MM.1S (cell line): ENCODE data around the gene FBXL17.

Source experiments
- DNase-seq: peaks from one replicate; pipeline ENCODE4 v3.0.0-alpha.2; 2015
- H2AFZ ChIP-seq: fragments of 300-600 bp; sonication (generic); 2 replicates; pipeline ENCODE4 v1.6.0; 2016; ENCODE audit warnings: antibody characterized with exemption, low read length
- H3F3A ChIP-seq: fragments of 300-600 bp; sonication (generic); 2 replicates; pipeline ENCODE4 v1.6.1; 2016; ENCODE audit warnings: mild to moderate bottlenecking, antibody characterized with exemption, low read length, moderate library complexity, mixed read lengths; ENCODE audit not compliant: insufficient read depth
- H3K27ac ChIP-seq: fragments of 300-600 bp; sonication (generic); 2 replicates; pipeline ENCODE4 v1.5.1; 2016; ENCODE audit warnings: mild to moderate bottlenecking, low read length
- H3K27me3 ChIP-seq: fragments of 300-600 bp; sonication (generic); replicated peaks from 2 replicates; pipeline ENCODE4 v1.6.0; 2016; ENCODE audit warnings: low read length; ENCODE audit not compliant: insufficient read depth
- H3K36me3 ChIP-seq: fragments of 300-600 bp; sonication (generic); replicated peaks from 2 replicates; pipeline ENCODE4 v1.6.1; 2016; ENCODE audit warnings: mild to moderate bottlenecking, low read length, mixed read lengths; ENCODE audit not compliant: insufficient read depth
- H3K4me1 ChIP-seq: fragments of 300-600 bp; sonication (generic); 2 replicates; pipeline ENCODE4 v1.6.1; 2016; ENCODE audit warnings: low read length, mixed read lengths
- H3K4me2 ChIP-seq: fragments of 300-600 bp; sonication (generic); 2 replicates; pipeline ENCODE4 v1.6.0; 2016; ENCODE audit warnings: low read depth, low read length
- H3K4me3 ChIP-seq: fragments of 300-600 bp; sonication (generic); 2 replicates; pipeline ENCODE4 v1.5.1; 2016; ENCODE audit warnings: low read length, mixed read lengths
- H3K79me2 ChIP-seq: fragments of 300-600 bp; sonication (generic); 2 replicates; pipeline ENCODE4 v1.6.1; 2016; ENCODE audit warnings: mixed run types, low read length, mixed read lengths
- H3K9ac ChIP-seq: fragments of 300-600 bp; sonication (generic); 2 replicates; pipeline ENCODE4 v1.6.1; 2016; ENCODE audit warnings: low read length, mixed read lengths
- H3K9me2 ChIP-seq: fragments of 300-600 bp; sonication (generic); replicated peaks from 2 replicates; pipeline ENCODE4 v1.6.1; 2016; ENCODE audit warnings: mild to moderate bottlenecking, low read length, mixed read lengths; ENCODE audit not compliant: insufficient read depth
- H3K9me3 ChIP-seq: fragments of 300-600 bp; sonication (generic); replicated peaks from 2 replicates; pipeline ENCODE4 v1.6.1; 2016; ENCODE audit warnings: mild to moderate bottlenecking, low read length, mixed read lengths; ENCODE audit not compliant: insufficient read depth
- H4K20me1 ChIP-seq: fragments of 300-600 bp; sonication (generic); 2 replicates; pipeline ENCODE4 v1.6.1; 2016; ENCODE audit warnings: mild to moderate bottlenecking, low read length, moderate library complexity, mixed read lengths; ENCODE audit not compliant: insufficient read depth
- CTCF ChIP-seq: fragments of 300-600 bp; sonication (generic); IDR thresholded peaks from 2 replicates; pipeline ENCODE4 v1.5.1; 2016; ENCODE audit warnings: antibody characterized with exemption, low read length, mixed read lengths
- EZH2 ChIP-seq: fragments of 300-600 bp; sonication (generic); optimal IDR thresholded peaks from 2 replicates; pipeline ENCODE3; 2017; ENCODE audit warnings: low read depth, mild to moderate bottlenecking, antibody characterized with exemption, low read length, mixed read lengths
- EZH2phosphoT487 ChIP-seq: fragments of 300-600 bp; sonication (generic); IDR thresholded peaks from 2 replicates; pipeline ENCODE4 v1.6.1; 2018; ENCODE audit warnings: antibody characterized with exemption, low read length

FBXL17 gene

GRCh38 chr5:108259306-108259705, 122.6 kb downstream of the FBXL17 start:
- H3F3A ChIP-seq: no peaks in the 10 kb centered on the region
- no peak overlapping the region for H3K4me2 ChIP-seq
- no peaks in the 10 kb centered on the region for H3K79me2 ChIP-seq
- no peaks in the 10 kb centered on the region for H3K9me2 ChIP-seq
- DNase-seq: no peak
- no peak overlapping the region for H3K4me3 ChIP-seq
- H2AFZ ChIP-seq: no peak overlapping the region
- H3K27me3 ChIP-seq: no peaks in the 10 kb centered on the region
- TF ChIP-seq EZH2 (no peak), EZH2phosphoT487 (no peak), CTCF (no peak)
- H3K27ac ChIP-seq: no peak overlapping the region
- no peaks in the 10 kb centered on the region for H3K4me1 ChIP-seq
- no peaks in the 10 kb centered on the region for H4K20me1 ChIP-seq
- H3K9me3 ChIP-seq: no peaks in the 10 kb centered on the region
- no peaks in the 10 kb centered on the region for H3K36me3 ChIP-seq
- no peak overlapping the region for H3K9ac ChIP-seq

- Histone ChIP-seq H3K9me2 (no peaks in the 10 kb centered on the region), H3K4me2 (no peak overlapping the region), H3K4me3 (no peak overlapping the region), H3F3A (no peaks in the 10 kb centered on the region), H3K9ac (no peak overlapping the region), H3K36me3 (no peaks in the 10 kb centered on the region), H2AFZ (no peak overlapping the region), H4K20me1 (no peaks in the 10 kb centered on the region), H3K27ac (no peak overlapping the region), H3K79me2 (no peaks in the 10 kb centered on the region), H3K4me1 (no peaks in the 10 kb centered on the region), H3K9me3 (no peaks in the 10 kb centered on the region), H3K27me3 (no peaks in the 10 kb centered on the region)
- DNase-seq: no peak
- TF ChIP-seq EZH2: no peak
- TF ChIP-seq EZH2phosphoT487: no peak
- TF ChIP-seq CTCF: no peak
Measured at GRCh38 chr5:108257996-108258395, 123.9 kb downstream of the FBXL17 start.

GRCh38 chr5:108255468-108255867, 126.4 kb downstream of the FBXL17 start:
- H3K79me2 ChIP-seq: no peaks in the 10 kb centered on the region
- H3K4me3 ChIP-seq: no peak overlapping the region
- no peaks in the 10 kb centered on the region for H4K20me1 ChIP-seq
- H3K36me3 ChIP-seq: no peaks in the 10 kb centered on the region
- no peak overlapping the region for H3K4me2 ChIP-seq
- no peak overlapping the region for H3K9ac ChIP-seq
- no peaks in the 10 kb centered on the region for H3K9me3 ChIP-seq
- H3K27ac ChIP-seq: no peak overlapping the region
- H3K9me2 ChIP-seq: no peaks in the 10 kb centered on the region
- H3K4me1 ChIP-seq: no peaks in the 10 kb centered on the region
- TF ChIP-seq EZH2phosphoT487: no peak
- TF ChIP-seq EZH2: no peak
- no peak for TF ChIP-seq CTCF
- H3F3A ChIP-seq: no peaks in the 10 kb centered on the region
- no peak overlapping the region for H2AFZ ChIP-seq
- no peak for DNase-seq
- H3K27me3 ChIP-seq: no peaks in the 10 kb centered on the region

GRCh38 chr5:108251350-108251749, 130.5 kb downstream of the FBXL17 start:
- no peaks in the 10 kb centered on the region for H4K20me1 ChIP-seq
- no peaks in the 10 kb centered on the region for H3K27me3 ChIP-seq
- no peaks in the 10 kb centered on the region for H3K36me3 ChIP-seq
- DNase-seq: no peak
- H3K9me2 ChIP-seq: no peaks in the 10 kb centered on the region
- H2AFZ ChIP-seq: no peak overlapping the region
- H3K4me1 ChIP-seq: no peaks in the 10 kb centered on the region
- TF ChIP-seq EZH2 (no peak), CTCF (no peak), EZH2phosphoT487 (no peak)
- no peak overlapping the region for H3K27ac ChIP-seq
- no peaks in the 10 kb centered on the region for H3K79me2 ChIP-seq
- H3F3A ChIP-seq: no peaks in the 10 kb centered on the region
- no peak overlapping the region for H3K4me3 ChIP-seq
- H3K9me3 ChIP-seq: no peaks in the 10 kb centered on the region
- no peak overlapping the region for H3K9ac ChIP-seq
- H3K4me2 ChIP-seq: no peak overlapping the region
